ENCODE results near the gene FAM83F.

FAM83F gene

DNA sequence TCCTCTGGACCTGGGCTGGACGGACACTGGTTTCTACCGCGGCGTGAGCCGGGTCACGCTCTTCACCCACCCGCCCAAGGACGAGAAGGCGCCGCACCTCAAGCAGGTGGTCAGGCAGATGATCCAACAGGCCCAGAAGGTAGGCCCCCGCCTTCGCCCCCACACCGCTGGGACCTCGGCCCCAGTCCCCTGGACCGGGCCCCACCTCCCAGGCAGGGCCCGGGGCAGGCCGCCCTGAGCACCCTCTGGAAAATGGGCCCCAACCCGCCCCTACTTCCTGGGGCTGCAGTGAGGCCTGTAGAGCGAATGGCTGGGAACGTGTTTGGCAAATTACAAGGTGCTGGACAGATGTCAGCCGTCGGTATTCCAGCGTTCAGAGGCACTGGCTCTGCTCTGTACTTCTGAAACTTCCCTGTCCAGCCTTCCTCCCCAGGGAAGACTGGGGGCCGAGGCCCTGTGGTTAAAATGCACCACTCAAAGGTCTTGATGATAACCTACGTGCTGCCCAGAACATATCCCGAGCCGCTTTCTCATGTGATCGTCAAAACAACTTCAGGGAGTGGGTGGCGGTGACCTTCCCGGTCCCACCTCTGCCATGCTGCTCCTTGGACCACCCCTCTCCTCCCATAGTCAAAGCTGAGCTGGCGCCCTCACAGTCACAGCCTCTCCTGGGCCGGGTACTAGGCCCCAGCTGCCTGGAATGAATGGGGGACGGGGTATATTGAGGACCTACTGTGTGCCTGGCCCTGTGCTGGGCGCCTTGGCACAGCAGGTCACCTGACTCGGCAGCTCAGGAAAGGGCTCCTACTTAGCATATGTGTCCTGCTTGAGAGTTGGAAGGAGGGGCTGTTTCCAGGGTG, 869 bp downstream of the FAM83F start:
- no peaks in the 10 kb centered on the region for H3K4me1 ChIP-seq (ENCODE audit: control insufficient read depth, insufficient read depth, low read length, unreplicated experiment)
- peaks cover 6% of the 10 kb centered on the region; the same call in 1 of the 2 replicates for H3K27me3 ChIP-seq (ENCODE audit: insufficient read depth, low read length)
- no peak overlapping the region for H3K27ac ChIP-seq (ENCODE audit: low read depth, low read length)
- H3K36me3 ChIP-seq (ENCODE audit: insufficient read depth, low read length) = no peaks in the 10 kb centered on the region
- H2AFZ ChIP-seq (ENCODE audit: low read length, unreplicated experiment) = no peak overlapping the region
- H3K4me3 ChIP-seq (ENCODE audit: low read depth, low read length) = no peak overlapping the region
- no peaks in the 10 kb centered on the region for H3K79me2 ChIP-seq (ENCODE audit: control insufficient read depth, insufficient read depth, low read length, unreplicated experiment)

GRCh38 chr22:39996732-39997131, 2.0 kb downstream of the FAM83F start:
- Histone ChIP-seq H3K4me3 (ENCODE audit: low read depth, low read length) (no peak overlapping the region), H3K4me1 (ENCODE audit: control insufficient read depth, insufficient read depth, low read length, unreplicated experiment) (no peaks in the 10 kb centered on the region)

GRCh38 chr22:39997421-39997820, 2.7 kb downstream of the FAM83F start:
- H3K27me3 ChIP-seq (ENCODE audit: insufficient read depth, low read length) = peaks cover 6% of the 10 kb centered on the region; the same call in 1 of the 2 replicates
- H3K4me1 ChIP-seq (ENCODE audit: control insufficient read depth, insufficient read depth, low read length, unreplicated experiment) = no peaks in the 10 kb centered on the region
- H3K79me2 ChIP-seq (ENCODE audit: control insufficient read depth, insufficient read depth, low read length, unreplicated experiment) = no peaks in the 10 kb centered on the region
- no peak overlapping the region for H2AFZ ChIP-seq (ENCODE audit: low read length, unreplicated experiment)
- no peak overlapping the region for H3K4me3 ChIP-seq (ENCODE audit: low read depth, low read length)
- no peak overlapping the region for H3K27ac ChIP-seq (ENCODE audit: low read depth, low read length)
- H3K36me3 ChIP-seq (ENCODE audit: insufficient read depth, low read length) = no peaks in the 10 kb centered on the region

More at GRCh38 chr22:39996732-39997131, 2.0 kb downstream of the FAM83F start:
- H3K27me3 ChIP-seq (ENCODE audit: insufficient read depth, low read length) = peaks cover 6% of the 10 kb centered on the region; the same call in 1 of the 2 replicates
- H3K27ac ChIP-seq (ENCODE audit: low read depth, low read length) = no peak overlapping the region
- no peaks in the 10 kb centered on the region for H3K36me3 ChIP-seq (ENCODE audit: insufficient read depth, low read length)
- H3K79me2 ChIP-seq (ENCODE audit: control insufficient read depth, insufficient read depth, low read length, unreplicated experiment) = no peaks in the 10 kb centered on the region
- no peak overlapping the region for H2AFZ ChIP-seq (ENCODE audit: low read length, unreplicated experiment)

GRCh38 chr22:39997939-39998726, 3.4 kb downstream of the FAM83F start:
- Histone ChIP-seq H3K27ac (ENCODE audit: low read depth, low read length) (no peak overlapping the region), H3K36me3 (ENCODE audit: insufficient read depth, low read length) (no peaks in the 10 kb centered on the region), H3K4me3 (ENCODE audit: low read depth, low read length) (no peak overlapping the region), H2AFZ (ENCODE audit: low read length, unreplicated experiment) (no peak overlapping the region), H3K79me2 (ENCODE audit: control insufficient read depth, insufficient read depth, low read length, unreplicated experiment) (no peaks in the 10 kb centered on the region), H3K4me1 (ENCODE audit: control insufficient read depth, insufficient read depth, low read length, unreplicated experiment) (no peaks in the 10 kb centered on the region), H3K27me3 (ENCODE audit: insufficient read depth, low read length) (peaks cover 6% of the 10 kb centered on the region; the same call in 1 of the 2 replicates)

DNA sequence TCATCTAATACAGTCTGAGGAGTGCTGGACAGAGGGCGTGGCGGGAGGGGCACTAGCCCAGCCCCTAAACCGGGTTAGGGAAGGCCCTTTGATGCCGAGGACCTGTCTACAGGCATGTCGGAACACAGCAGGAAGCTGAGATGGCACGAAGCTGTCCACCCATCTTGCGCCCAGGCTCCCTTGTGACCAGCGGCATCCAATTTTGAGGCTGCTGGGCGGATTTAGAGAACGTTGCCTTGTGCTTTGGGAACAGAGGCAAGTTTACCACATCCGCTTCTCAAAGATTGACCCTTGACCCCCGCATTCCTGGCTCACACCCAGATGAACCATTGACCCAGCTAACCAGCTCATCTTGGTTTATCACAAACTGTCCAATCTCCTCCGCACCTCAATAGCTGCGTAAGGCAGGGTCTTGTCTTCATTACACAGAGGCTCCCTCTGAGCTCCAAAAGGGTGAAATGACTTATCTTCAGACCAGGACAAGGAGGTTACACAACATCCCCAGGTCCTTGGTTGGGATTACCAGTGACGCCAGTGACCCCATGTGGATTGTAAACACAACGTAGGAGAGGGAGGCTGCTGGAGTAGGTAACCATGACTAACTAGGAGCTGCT, 4.5 kb downstream of the FAM83F start:
- Histone ChIP-seq H3K27me3 (ENCODE audit: insufficient read depth, low read length) (peaks cover 2% of the 10 kb centered on the region; the same call in 1 of the 2 replicates), H3K4me3 (ENCODE audit: low read depth, low read length) (no peak overlapping the region), H3K27ac (ENCODE audit: low read depth, low read length) (no peak overlapping the region), H3K79me2 (ENCODE audit: control insufficient read depth, insufficient read depth, low read length, unreplicated experiment) (no peaks in the 10 kb centered on the region), H3K36me3 (ENCODE audit: insufficient read depth, low read length) (no peaks in the 10 kb centered on the region), H2AFZ (ENCODE audit: low read length, unreplicated experiment) (no peak overlapping the region), H3K4me1 (ENCODE audit: control insufficient read depth, insufficient read depth, low read length, unreplicated experiment) (no peaks in the 10 kb centered on the region)

- H3K79me2 ChIP-seq (ENCODE audit: control insufficient read depth, insufficient read depth, low read length, unreplicated experiment) = no peaks in the 10 kb centered on the region
- no peak overlapping the region for H3K4me3 ChIP-seq (ENCODE audit: low read depth, low read length)
- no peak overlapping the region for H2AFZ ChIP-seq (ENCODE audit: low read length, unreplicated experiment)
- H3K4me1 ChIP-seq (ENCODE audit: control insufficient read depth, insufficient read depth, low read length, unreplicated experiment) = no peaks in the 10 kb centered on the region
- no peak overlapping the region for H3K27ac ChIP-seq (ENCODE audit: low read depth, low read length)
- no peaks in the 10 kb centered on the region for H3K27me3 ChIP-seq (ENCODE audit: insufficient read depth, low read length)
- no peaks in the 10 kb centered on the region for H3K36me3 ChIP-seq (ENCODE audit: insufficient read depth, low read length)
Measured at GRCh38 chr22:40000171-40000570, 5.4 kb downstream of the FAM83F start.

DNA sequence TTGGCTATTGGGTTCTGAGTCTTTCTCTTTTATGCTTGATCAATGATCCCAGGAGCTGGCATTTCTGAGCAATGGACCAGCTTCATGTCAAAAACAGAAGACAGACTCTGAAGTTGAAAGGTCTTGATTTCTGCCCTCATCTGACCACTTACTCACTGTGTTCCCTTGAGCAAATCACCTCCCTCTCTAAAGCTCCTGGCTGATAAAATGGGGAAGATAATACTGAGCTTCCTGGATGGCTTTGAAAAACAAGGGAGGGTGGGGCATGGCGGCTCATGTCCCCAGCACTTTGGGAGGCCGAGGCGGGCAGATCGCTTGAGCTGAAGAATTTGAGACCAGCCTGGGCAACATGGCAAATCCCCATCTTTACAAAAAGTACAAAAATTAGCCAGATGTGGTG, 6.4 kb downstream of the FAM83F start:
- Histone ChIP-seq H3K4me1 (ENCODE audit: control insufficient read depth, insufficient read depth, low read length, unreplicated experiment) (no peaks in the 10 kb centered on the region), H3K27me3 (ENCODE audit: insufficient read depth, low read length) (no peaks in the 10 kb centered on the region), H3K27ac (ENCODE audit: low read depth, low read length) (no peak overlapping the region), H3K4me3 (ENCODE audit: low read depth, low read length) (no peak overlapping the region), H3K36me3 (ENCODE audit: insufficient read depth, low read length) (no peaks in the 10 kb centered on the region), H3K79me2 (ENCODE audit: control insufficient read depth, insufficient read depth, low read length, unreplicated experiment) (no peaks in the 10 kb centered on the region), H2AFZ (ENCODE audit: low read length, unreplicated experiment) (no peak overlapping the region)

DNA sequence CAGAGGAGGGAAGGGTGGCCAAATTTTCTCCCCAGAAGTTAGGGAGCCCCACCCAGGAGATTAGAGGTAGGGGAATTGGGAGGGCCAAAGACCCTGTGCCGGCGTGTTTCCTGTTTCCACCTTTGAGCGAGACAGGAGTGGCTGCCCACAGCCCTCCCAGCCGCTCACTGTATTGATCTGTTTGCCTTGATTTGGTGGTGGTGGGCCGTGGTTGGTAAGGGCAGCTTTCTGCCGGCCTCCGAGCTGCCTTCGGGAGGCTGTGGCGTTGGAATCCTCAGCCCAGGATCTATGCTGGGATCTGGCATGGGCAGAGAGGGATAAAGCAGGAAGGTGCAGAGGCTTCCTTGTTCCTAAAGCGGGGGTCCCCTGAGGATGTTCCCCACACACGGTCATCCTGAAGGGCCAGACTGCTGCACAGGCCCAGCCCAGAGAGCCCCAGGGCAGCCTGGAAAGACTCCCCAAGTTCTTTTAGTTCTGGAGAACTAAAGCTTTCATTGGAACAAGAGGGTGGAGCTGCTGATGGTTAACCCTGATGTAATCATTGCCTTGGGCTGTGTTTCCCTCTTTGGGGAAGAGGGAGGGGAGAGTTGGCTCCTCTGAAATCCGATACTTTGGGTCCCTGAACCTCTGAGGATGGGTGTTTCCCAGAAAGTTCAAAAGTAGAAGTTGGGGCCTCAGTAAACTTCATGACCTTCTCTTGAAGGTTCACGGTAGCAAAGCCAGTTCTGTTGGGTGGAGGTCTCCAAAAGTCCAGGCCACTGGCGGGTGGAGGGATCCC, 7.2 kb downstream of the FAM83F start:
- no peak overlapping the region for H2AFZ ChIP-seq (ENCODE audit: low read length, unreplicated experiment)
- no peak overlapping the region for H3K4me3 ChIP-seq (ENCODE audit: low read depth, low read length)

DNA sequence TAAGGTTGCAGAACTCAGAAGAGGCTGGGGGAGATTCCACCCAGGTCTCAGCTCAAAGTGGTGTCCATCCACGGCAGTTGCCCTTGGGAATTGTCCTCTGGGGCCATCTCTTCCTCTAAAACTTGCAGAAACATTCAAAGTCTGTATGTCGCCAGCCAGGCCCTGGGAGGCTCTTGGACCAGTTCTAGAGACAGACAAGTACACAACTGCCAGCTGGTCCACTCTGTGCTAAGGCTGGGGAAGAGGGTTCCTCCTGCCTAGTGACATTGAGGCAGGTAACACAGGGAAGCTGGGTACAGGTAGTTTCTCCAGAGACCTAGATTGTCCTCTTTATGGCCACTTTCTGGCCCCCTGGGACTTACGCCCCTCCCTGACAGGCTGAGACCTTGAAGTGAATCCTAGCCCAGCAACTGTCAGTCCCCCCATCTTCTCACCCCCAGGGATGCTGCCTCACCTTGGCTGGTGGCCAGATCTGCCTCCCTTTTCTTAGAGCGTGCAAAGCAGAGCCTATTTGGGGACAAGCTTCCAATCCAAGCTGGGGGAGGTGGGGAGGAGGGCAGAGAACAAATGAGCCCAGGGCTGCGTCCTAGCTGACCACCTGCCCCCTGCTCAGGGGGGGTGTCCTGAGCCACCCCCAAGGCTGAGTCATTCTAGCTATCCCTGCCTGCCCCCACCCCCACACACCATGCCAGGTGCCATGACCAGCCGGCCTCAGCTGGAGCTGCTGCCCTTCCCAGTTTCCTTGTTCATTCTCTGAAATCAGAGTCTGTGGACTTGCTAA, 8.4 kb downstream of the FAM83F start:
- Histone ChIP-seq H3K27me3 (ENCODE audit: insufficient read depth, low read length) (peaks cover 7% of the 10 kb centered on the region), H3K36me3 (ENCODE audit: insufficient read depth, low read length) (no peaks in the 10 kb centered on the region), H3K4me3 (ENCODE audit: low read depth, low read length) (no peak overlapping the region), H3K79me2 (ENCODE audit: control insufficient read depth, insufficient read depth, low read length, unreplicated experiment) (no peaks in the 10 kb centered on the region), H3K27ac (ENCODE audit: low read depth, low read length) (no peak overlapping the region), H2AFZ (ENCODE audit: low read length, unreplicated experiment) (no peak overlapping the region), H3K4me1 (ENCODE audit: control insufficient read depth, insufficient read depth, low read length, unreplicated experiment) (no peaks in the 10 kb centered on the region)

More for the DNA sequence above, 7.2 kb downstream of the FAM83F start:
- Histone ChIP-seq H3K4me1 (ENCODE audit: control insufficient read depth, insufficient read depth, low read length, unreplicated experiment) (no peaks in the 10 kb centered on the region), H3K36me3 (ENCODE audit: insufficient read depth, low read length) (no peaks in the 10 kb centered on the region), H3K79me2 (ENCODE audit: control insufficient read depth, insufficient read depth, low read length, unreplicated experiment) (no peaks in the 10 kb centered on the region), H3K27ac (ENCODE audit: low read depth, low read length) (no peak overlapping the region), H3K27me3 (ENCODE audit: insufficient read depth, low read length) (no peaks in the 10 kb centered on the region)
